Measurements from ENCODE around the gene CLCN5. TPM values are rescaled to one million over a fixed set of nuclear protein-coding genes. Genes with fewer than 3 reads are reported as not detected.
"Not testable (repeated sequence)": the region's sequence is repeated elsewhere in the genome, so short reads cannot be mapped to it uniquely, and the experiment has no call there.

The CLCN5 gene
- total RNA-seq, 1 experiment from 2014 or later, result 4.9 TPM

DNA sequence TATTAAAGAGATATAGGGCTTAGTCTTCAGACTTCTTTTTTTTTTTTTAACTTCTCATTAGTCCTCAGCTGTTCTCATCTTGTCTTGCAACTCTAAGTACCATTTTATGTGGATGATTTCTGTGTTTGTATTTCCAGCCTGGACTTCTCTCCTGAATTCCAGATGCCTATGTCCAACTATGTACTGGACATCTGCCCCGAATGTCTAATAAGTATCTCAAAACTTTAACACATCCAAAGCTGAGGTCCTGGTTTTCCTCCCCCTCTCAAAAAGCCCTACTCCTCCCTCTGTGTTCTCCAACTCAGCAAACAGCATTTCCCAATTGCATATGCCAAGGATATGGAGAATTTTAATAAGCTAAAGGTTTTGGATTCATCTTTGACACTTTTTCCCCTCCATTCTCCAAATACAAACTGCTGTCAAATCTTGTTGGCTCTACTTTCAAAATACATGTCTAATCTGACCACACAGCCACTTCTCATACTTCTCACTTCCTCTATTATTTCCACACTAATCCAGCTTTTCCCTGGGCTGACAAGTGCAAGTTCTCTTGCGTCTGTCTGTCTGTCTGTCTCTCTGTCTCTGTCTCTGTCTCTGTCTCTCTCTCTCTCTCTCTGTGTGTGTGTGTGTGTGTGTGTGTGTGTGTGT lies 79.8 kb downstream of the CLCN5 start:
- Mint-ChIP-seq H3K9me3 (ENCODE audit: unreplicated experiment) (no peaks in the 10 kb centered on the region), H3K4me3 (ENCODE audit: unreplicated experiment) (no peak overlapping the region), H3K4me1 (ENCODE audit: insufficient read depth, unreplicated experiment) (no peaks in the 10 kb centered on the region), H3K27me3 (ENCODE audit: insufficient read depth, unreplicated experiment) (peaks cover 71% of the 10 kb centered on the region), H3K36me3 (ENCODE audit: insufficient read depth, unreplicated experiment) (no peaks in the 10 kb centered on the region), H3K27ac (ENCODE audit: low read depth, unreplicated experiment) (no peak overlapping the region)
- no peak for DNase-seq (ENCODE audit: unreplicated experiment)
- intact Hi-C loops (cut with micrococcal nuclease), result no loop called here
- ChIA-PET CTCF (no interaction called here), POLR2A (no interaction called here)
- no TSS peak for BruUV-seq (replicated peaks)
- TF ChIP-seq, protein P1, sequence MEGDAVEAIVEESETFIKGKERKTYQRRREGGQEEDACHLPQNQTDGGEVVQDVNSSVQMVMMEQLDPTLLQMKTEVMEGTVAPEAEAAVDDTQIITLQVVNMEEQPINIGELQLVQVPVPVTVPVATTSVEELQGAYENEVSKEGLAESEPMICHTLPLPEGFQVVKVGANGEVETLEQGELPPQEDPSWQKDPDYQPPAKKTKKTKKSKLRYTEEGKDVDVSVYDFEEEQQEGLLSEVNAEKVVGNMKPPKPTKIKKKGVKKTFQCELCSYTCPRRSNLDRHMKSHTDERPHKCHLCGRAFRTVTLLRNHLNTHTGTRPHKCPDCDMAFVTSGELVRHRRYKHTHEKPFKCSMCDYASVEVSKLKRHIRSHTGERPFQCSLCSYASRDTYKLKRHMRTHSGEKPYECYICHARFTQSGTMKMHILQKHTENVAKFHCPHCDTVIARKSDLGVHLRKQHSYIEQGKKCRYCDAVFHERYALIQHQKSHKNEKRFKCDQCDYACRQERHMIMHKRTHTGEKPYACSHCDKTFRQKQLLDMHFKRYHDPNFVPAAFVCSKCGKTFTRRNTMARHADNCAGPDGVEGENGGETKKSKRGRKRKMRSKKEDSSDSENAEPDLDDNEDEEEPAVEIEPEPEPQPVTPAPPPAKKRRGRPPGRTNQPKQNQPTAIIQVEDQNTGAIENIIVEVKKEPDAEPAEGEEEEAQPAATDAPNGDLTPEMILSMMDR (IDR thresholded peaks at IDR 0.05; ENCODE audit: unreplicated experiment), result no peak

DNA sequence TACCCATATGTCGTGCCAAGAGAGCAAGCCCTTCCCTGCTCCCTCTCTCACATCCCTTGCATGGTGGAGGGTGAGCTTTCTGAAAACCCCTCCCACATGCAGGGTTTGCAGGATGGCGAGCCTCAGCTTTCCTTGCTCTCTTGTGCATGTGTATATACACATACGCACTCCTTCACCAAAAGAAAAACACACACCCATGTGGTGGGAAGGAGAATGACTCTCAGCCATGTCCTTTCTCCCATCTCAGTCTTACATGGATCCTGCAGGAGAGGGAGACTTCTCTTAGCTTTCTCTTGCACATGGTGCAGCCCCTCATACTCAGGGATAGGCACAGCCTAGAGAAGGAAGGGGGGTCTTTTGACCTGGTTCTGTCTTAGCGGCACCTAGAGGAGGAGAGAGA lies 81.1 kb downstream of the CLCN5 start:
- Mint-ChIP-seq H3K4me3 (ENCODE audit: unreplicated experiment) (no peak overlapping the region), H3K27me3 (ENCODE audit: insufficient read depth, unreplicated experiment) (peaks cover 63% of the 10 kb centered on the region), H3K9me3 (ENCODE audit: unreplicated experiment) (no peaks in the 10 kb centered on the region), H3K36me3 (ENCODE audit: insufficient read depth, unreplicated experiment) (no peaks in the 10 kb centered on the region), H3K4me1 (ENCODE audit: insufficient read depth, unreplicated experiment) (no peaks in the 10 kb centered on the region), H3K27ac (ENCODE audit: low read depth, unreplicated experiment) (no peak overlapping the region)
- TF ChIP-seq, protein P1 (IDR thresholded peaks at IDR 0.05; ENCODE audit: unreplicated experiment), result no peak
- ChIA-PET CTCF (interaction anchor here (0.6 to 0.8 kb wide), 2 partner anchors 201 to 688 kb away, joined by 4 read pairs; partner anchors contain the start of gene CCNB3), POLR2A (no interaction called here)
- BruUV-seq (replicated peaks), result no TSS peak
- DNase-seq (ENCODE audit: unreplicated experiment), result no peak
- intact Hi-C loops (cut with micrococcal nuclease), result no loop called here

DNA sequence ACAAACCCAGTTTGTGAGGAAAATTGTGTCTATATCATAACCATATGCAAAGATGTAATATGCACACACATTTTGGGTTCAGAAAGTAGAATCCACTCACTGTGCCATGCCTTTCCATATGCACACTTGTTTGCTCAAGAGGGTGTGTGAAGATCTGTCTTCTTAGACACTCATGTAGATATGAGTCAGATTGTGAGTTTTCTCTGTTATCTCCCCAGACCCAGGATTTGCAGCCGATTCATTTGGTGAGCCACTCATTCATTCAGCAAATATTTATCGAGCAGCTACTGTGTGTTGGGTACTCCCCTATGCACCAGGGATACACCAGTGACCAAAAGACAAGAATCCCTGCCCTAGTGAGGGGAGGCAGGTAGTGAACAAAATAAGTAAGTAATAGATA lies 81.5 kb downstream of the CLCN5 start:
- H3K27me3 Mint-ChIP-seq (ENCODE audit: insufficient read depth, unreplicated experiment), result peaks cover 59% of the 10 kb centered on the region
- H3K4me1 Mint-ChIP-seq (ENCODE audit: insufficient read depth, unreplicated experiment), result no peaks in the 10 kb centered on the region
- ChIA-PET POLR2A (no interaction called here), CTCF (interaction anchor here (0.6 to 0.8 kb wide), 2 partner anchors 201 to 687 kb away, joined by 4 read pairs; partner anchors contain the start of gene CCNB3)
- no TSS peak for BruUV-seq (replicated peaks)
- H3K4me3 Mint-ChIP-seq (ENCODE audit: unreplicated experiment), result no peak overlapping the region
- TF ChIP-seq, protein P1 (IDR thresholded peaks at IDR 0.05; ENCODE audit: unreplicated experiment), result no peak
- no peak overlapping the region for H3K27ac Mint-ChIP-seq (ENCODE audit: low read depth, unreplicated experiment)
- no peaks in the 10 kb centered on the region for H3K9me3 Mint-ChIP-seq (ENCODE audit: unreplicated experiment)
- no peaks in the 10 kb centered on the region for H3K36me3 Mint-ChIP-seq (ENCODE audit: insufficient read depth, unreplicated experiment)
- intact Hi-C loops (cut with micrococcal nuclease), result no loop called here
- no peak for DNase-seq (ENCODE audit: unreplicated experiment)

DNA sequence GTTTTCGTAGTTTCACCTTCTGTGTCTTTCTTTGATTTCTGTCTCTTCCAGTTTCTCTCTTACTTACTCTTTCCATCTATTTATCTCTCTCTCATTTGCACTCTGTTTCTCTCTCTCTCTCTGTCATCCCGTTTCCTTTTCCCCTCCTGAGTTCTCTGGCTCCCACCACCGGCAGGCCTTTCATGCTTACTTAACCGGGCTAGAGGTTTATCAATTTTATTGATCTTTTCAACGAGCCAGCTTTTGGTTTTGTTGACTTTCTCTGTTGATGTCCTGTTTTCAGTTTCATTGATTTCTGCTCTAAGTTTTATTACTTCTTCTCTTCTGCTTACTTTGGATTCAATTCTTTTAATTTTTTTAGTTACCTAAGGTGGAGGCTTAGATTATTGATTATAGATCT lies 103.2 kb downstream of the CLCN5 start:
- Mint-ChIP-seq H3K27me3 (ENCODE audit: insufficient read depth, unreplicated experiment) (peaks cover 23% of the 10 kb centered on the region), H3K9me3 (ENCODE audit: unreplicated experiment) (peaks cover 18% of the 10 kb centered on the region)
- H3K4me1 Mint-ChIP-seq (ENCODE audit: insufficient read depth, unreplicated experiment); intact Hi-C loops (cut with micrococcal nuclease); DNase-seq (ENCODE audit: unreplicated experiment); H3K36me3 Mint-ChIP-seq (ENCODE audit: insufficient read depth, unreplicated experiment); POLR2A ChIA-PET; H3K27ac Mint-ChIP-seq (ENCODE audit: low read depth, unreplicated experiment); BruUV-seq (replicated peaks); CTCF ChIA-PET; H3K4me3 Mint-ChIP-seq (ENCODE audit: unreplicated experiment): not testable (repeated sequence)

Measured in MCF 10A (cell line).